C1 segment of cervical spinal cord (tissue), 14 donors: ENCODE data around the gene TCEAL1.
"Not testable (repeated sequence)": the region's sequence is repeated elsewhere in the genome, so short reads cannot be mapped to it uniquely, and the experiment has no call there.

ENCODE experiments used
- DNase-seq, 14 donors: peaks; one replicate each; lab custom pipeline; 2025; lab: John Stamatoyannopoulos, UW

Gene TCEAL1

GRCh38 chrX:103631145-103631544 is 2.4 kb downstream of the TCEAL1 start:
- peak in 1 of 14 donors; percentile 2 for DNase-seq

DNA sequence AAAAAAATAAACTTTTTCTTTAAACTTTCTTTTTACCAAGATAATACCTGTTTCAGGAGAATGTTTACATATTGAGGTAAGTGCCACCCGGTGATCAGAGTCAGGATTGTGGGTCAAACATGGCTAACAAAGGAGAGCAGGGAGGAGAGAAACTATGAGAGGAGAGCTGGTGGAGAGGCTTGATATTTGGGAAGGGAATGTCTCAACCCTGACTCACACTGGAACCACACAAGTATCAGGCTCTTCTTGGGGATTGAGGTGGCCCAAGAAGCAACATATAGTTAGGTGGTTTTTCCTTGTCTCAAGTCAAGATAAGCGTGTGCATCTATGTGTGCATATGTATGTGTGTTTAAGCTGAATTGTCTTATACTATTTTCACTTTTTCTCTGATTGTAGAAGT is 6.7 kb downstream of the TCEAL1 start:
- DNase-seq = no peak

DNA sequence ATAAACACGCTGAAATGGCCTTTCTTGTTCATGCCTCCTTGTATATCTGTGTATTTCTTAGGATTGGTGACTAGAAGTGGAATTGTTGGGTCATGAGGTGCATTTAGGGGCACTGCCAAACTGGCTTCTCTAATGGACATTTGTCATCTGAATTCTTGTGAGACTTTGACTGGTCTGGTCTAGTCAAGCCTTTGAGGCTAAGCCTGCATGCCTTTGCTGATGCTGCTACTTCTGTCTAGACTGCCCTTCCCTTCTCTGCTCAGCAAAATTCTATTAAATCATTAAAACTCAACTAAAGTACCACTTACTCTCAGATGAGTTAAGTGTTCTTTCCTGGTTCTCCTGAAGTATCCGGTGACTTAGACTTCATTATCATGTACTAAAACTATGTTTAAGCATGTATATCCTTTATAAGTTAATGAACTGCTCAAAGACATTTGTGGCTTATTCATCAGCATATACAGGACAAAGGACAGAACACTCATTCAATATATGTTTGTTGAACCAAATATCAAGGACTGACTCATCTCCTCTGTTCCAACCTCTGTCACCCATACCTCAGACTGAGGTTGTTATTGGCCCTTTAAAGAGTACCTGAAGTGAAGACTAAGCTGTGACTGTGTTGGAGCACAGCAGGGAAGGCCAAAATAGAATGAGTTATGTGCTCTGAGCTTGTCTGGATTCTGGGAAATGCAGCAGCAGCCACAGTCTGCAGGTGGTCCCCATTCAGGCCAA is 9.0 kb downstream of the TCEAL1 start:
- DNase-seq = no peak

- DNase-seq = not testable (repeated sequence)
These were observed 9.9 kb downstream of the TCEAL1 start for GRCh38 chrX:103638479-103639346.

DNA sequence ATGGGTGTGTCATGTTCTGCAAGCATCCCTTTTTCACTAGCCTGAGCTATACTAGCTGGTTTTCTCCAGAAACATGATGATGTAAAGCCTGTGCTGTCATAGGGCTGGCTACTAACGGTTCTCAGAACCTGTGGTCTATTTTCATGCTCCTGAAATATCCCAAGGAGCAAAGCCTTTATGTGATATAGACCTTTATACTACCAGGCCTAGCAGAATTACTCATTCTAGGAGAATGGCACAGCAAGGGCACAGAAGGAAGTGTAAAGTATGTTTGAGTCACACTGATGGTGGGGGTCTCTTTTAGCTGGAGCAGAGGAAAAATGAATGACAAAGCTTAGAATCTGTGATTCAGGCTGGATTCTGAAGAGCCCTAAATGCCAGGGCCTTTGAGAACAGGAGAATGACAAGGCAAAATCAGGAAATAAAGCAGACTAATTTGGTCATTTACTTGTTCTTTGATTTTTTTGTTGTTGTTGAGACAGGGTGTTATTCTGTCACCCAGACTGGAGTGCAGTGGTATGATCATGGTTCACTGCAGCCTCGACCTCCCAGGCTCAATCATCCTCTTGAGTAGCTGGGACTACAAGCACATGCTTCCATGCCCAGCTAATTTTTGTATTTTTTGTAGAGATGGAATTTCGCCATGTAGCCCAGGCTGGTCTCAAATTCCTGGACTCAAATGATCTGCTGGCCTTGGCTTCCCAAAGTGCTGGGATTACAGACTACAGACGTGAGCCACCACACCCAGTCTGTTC is 11.8 kb downstream of the TCEAL1 start:
- no peak for DNase-seq

- no peak for DNase-seq
These were observed 15.3 kb downstream of the TCEAL1 start for GRCh38 chrX:103644125-103644524.

- no peak for DNase-seq
These were observed 18.9 kb downstream of the TCEAL1 start for GRCh38 chrX:103647630-103648029.

- no peak for DNase-seq
These were observed 22.5 kb downstream of the TCEAL1 start for GRCh38 chrX:103651151-103651773.

- DNase-seq = not testable (repeated sequence)
These were observed 26.6 kb downstream of the TCEAL1 start for GRCh38 chrX:103655230-103656000.

GRCh38 chrX:103656617-103657016 is 27.8 kb downstream of the TCEAL1 start:
- no peak for DNase-seq

- not testable (repeated sequence) for DNase-seq
These were observed 28.3 kb downstream of the TCEAL1 start for GRCh38 chrX:103657066-103657465.

DNA sequence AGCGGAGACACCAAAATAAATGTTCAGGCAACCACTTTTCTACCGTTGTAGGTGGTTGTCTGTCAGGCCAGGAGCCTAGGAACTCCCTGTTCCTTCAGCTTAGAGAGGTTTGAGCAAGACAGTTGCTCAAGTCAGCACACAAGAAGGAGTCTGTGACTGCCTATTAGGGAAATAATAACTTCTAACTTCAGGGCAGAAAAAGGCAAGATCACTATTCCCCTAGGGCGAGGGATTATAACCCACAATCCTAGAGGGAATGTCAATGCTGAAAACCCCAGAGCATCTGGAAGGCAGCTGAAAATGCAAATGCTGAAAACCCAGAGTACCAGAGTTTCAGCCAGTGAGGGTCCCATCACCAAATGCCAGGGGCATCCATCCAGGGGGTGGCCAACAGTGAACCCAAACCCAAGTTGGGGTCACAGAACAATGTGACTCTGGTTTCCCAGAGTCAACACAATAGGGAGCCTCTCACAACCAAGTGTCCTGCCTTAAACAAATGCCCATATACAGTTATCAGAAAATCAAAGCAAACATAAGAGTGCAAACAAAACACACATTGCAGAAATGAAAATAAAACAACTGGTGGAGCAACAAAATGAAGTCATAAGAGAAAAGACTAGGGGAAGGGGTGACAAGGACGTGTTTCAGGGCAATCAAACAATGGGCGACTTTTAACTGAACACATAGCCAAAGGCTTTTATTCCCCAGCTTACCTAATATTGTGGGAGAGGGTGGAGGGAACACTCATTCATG is 30.1 kb downstream of the TCEAL1 start:
- no peak for DNase-seq

- not testable (repeated sequence) for DNase-seq
These were observed 30.7 kb downstream of the TCEAL1 start for GRCh38 chrX:103659460-103659859.

GRCh38 chrX:103663981-103664762 is 35.4 kb downstream of the TCEAL1 start:
- DNase-seq = peak in 1 of 14 donors; percentile 8

DNA sequence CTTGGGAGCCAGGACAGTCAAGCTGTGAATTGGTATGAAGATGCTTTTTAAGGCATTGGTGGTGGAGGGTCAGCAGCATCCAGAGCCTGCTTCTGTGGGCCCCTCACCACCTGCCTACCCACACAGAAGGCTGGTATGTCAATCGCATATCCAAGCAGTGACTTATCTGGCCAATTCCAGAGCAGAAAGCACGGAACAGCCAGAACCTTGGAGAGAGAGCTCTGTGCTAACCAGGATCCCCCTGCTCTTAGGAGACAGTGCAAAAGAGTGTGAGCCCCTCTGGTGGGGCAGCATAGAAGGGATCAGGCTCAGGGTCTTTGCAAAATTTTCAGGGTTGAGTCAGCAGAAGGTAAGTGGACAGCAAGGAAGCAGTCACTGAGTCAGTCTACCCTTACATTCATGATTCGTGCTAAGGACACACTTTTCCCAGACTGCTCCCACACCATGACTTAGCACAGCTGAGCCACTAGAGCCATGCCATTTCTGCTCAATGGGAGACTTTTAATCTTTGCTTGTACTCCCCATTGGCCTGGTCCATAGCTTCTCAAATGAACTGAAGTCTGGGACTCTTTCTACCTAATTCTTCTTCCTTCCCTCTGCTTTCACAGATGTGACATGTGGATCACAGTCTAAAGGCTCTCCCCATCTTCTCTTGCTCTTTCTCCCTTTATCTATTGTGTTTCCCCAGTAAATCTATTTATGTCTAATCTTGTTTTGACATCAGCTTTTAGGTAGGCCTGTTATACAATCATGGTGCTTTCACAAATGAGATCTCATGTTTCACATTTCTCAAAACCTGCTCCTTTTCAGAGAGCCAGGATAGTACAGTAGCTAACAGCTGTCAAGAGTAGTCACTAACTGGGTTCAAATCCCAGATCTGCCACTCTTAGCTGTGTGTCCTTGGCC is 37.7 kb downstream of the TCEAL1 start:
- DNase-seq = no peak

DNA sequence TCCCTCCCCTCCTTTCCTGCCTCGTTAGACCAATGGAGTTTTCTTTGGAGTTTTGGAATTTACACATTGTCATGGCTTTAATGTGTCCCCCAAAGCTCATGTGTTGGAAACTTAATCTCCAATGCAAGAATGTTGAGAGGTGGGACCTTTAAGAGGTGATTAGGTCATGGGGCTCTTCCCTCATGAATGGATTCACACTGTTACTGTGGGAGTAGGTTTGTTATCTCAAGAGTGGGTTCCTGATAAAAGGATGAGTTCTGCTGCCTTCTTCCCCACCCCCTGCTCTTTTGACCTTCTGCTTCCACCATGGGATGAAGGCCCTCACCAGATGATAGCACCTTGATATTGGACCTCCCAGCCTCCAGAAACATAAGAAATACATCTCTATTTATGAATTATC is 41.0 kb downstream of the TCEAL1 start:
- DNase-seq = no peak

DNA sequence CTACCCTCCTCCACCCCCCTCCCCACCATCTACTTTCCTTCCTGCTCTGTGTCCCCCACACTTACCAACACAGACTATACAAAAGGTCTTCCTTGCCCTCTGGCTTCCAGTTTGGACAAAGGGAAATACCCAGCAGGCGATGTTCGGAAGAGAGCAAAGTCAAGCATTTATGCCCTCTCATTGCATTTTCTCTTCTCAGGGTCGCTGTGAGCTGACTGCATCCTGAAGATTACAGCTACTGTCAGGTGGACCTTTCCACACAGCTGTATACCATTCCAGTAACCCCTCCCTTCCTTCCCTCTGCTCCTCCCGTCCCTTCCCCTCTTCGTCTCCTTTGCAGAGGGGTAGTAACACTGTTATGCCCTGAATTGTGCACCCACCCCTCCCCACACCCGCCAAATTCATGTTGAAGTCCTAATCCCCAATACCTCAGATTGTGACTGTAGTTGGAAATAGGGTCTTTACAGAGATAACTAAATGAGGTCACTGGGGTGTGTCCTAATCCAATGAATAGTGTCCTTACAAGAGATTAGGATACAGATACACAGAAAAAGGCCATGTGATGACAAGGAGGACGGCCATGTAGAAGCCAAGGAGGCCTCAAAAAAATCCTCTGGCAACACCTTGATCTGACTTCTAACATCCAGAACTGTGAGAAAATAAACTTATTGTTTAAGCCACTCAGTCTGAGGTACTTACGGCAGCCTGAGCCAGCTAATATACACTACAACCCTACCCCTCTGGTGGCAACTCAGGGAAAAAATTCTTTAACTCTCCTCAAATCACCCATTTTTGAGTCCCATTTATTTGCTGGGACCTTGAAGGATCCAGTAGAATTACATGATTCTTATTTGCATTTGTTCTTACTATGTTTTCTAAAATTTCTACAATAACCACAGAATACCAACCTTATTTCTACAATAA is 46.0 kb downstream of the TCEAL1 start:
- DNase-seq = no peak
